HG02938 (cell line): ENCODE data around the gene CCDC92.
A peak's percentile ranks its signal among the peaks of the same experiment; 100 is the strongest.

Experiments used
- ATAC-seq: cut with Tn5 transposase; IDR thresholded peaks from one replicate; pipeline ENCODE4 v1.9.1; 2021; ENCODE audit warnings: mild to moderate bottlenecking, moderate library complexity; ENCODE audit not compliant: unreplicated experiment

CCDC92 gene

GRCh38 chr12:123979566-123979965 is 6.9 kb upstream of the CCDC92 start:
- no peak for ATAC-seq

- no peak for ATAC-seq
Observed at GRCh38 chr12:123976227-123976826, 3.7 kb upstream of the CCDC92 start.

GRCh38 chr12:123973552-123974341 is 1.1 kb upstream of the CCDC92 start:
- peak; percentile 12 for ATAC-seq

GRCh38 chr12:123971770-123972456 is 718 bp downstream of the CCDC92 start:
- ATAC-seq = peak; percentile 5

GRCh38 chr12:123971449-123971769 is 1.2 kb downstream of the CCDC92 start:
- ATAC-seq = no peak

GRCh38 chr12:123967121-123967586 is 5.5 kb downstream of the CCDC92 start:
- no peak for ATAC-seq

- ATAC-seq = no peak
Observed at GRCh38 chr12:123966596-123966995, 6.0 kb downstream of the CCDC92 start.

- no peak for ATAC-seq
Observed at GRCh38 chr12:123965382-123965781, 7.2 kb downstream of the CCDC92 start.

- no peak for ATAC-seq
Observed at GRCh38 chr12:123963821-123964220, 8.8 kb downstream of the CCDC92 start.

GRCh38 chr12:123962513-123962912 is 10.1 kb downstream of the CCDC92 start:
- no peak for ATAC-seq

- no peak for ATAC-seq
Observed at GRCh38 chr12:123961585-123962345, 10.9 kb downstream of the CCDC92 start.

GRCh38 chr12:123960856-123961255 is 11.8 kb downstream of the CCDC92 start:
- ATAC-seq = no peak

- no peak for ATAC-seq
Observed at GRCh38 chr12:123960029-123960735, 12.4 kb downstream of the CCDC92 start.

GRCh38 chr12:123958876-123959275 is 13.8 kb downstream of the CCDC92 start:
- ATAC-seq = no peak

- no peak for ATAC-seq
Observed at GRCh38 chr12:123958462-123958861, 14.2 kb downstream of the CCDC92 start.

- ATAC-seq = no peak
Observed at GRCh38 chr12:123957196-123957595, 15.4 kb downstream of the CCDC92 start.

- ATAC-seq = no peak
Observed at GRCh38 chr12:123956249-123956648, 16.4 kb downstream of the CCDC92 start.

- no peak for ATAC-seq
Observed at GRCh38 chr12:123954647-123955350, 17.8 kb downstream of the CCDC92 start.

GRCh38 chr12:123952037-123952436 is 20.6 kb downstream of the CCDC92 start:
- ATAC-seq = no peak

GRCh38 chr12:123951467-123951866 is 21.2 kb downstream of the CCDC92 start:
- no peak for ATAC-seq
